22Rv1 (cell line): ENCODE measurements around the gene WDR1.

Experiments
- H3K27ac ChIP-seq: fragments of 450-650 bp; 2 replicates; pipeline ENCODE4 v1.5.1; 2017
- CTCF ChIP-seq: fragments of 450-650 bp; IDR thresholded peaks from 2 replicates; pipeline ENCODE4 v1.5.1; 2017; ENCODE audit warnings: mild to moderate bottlenecking
- ZFX ChIP-seq: fragments of 450-650 bp; IDR thresholded peaks from 2 replicates; pipeline ENCODE4 v1.6.1; 2017; ENCODE audit warnings: antibody characterized with exemption, borderline replicate concordance

Gene WDR1

DNA sequence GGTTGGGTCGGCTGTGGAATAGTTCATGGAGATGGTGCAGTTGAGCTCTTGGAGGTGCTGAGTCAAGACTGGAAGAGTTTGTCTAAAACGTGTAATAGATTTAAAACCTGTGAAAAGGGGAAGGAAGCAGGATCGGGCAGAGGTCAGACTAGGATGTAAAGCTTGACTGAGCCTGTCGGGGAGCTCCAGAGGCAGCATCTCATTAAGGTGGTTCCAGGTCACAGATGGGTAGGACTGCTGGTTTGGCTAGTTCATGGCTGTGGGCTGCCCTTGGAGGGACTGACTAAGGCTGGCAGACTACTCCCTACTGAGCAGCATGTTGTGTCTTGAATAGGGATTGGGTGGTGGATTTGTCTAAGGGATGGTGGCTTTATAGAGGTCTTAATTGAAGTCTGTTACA lies 28.4 kb upstream of the WDR1 start:
- no peak overlapping the region for H3K27ac ChIP-seq
- TF ChIP-seq ZFX (no peak), CTCF (no peak)

- H3K27ac ChIP-seq = no peak overlapping the region
- TF ChIP-seq ZFX = no peak
- no peak for TF ChIP-seq CTCF
Measured at GRCh38 chr4:10144479-10144878, 27.9 kb upstream of the WDR1 start.

- TF ChIP-seq ZFX = no peak
- TF ChIP-seq CTCF = no peak
- no peak overlapping the region for H3K27ac ChIP-seq
Measured at GRCh38 chr4:10143171-10143570, 26.6 kb upstream of the WDR1 start.

DNA sequence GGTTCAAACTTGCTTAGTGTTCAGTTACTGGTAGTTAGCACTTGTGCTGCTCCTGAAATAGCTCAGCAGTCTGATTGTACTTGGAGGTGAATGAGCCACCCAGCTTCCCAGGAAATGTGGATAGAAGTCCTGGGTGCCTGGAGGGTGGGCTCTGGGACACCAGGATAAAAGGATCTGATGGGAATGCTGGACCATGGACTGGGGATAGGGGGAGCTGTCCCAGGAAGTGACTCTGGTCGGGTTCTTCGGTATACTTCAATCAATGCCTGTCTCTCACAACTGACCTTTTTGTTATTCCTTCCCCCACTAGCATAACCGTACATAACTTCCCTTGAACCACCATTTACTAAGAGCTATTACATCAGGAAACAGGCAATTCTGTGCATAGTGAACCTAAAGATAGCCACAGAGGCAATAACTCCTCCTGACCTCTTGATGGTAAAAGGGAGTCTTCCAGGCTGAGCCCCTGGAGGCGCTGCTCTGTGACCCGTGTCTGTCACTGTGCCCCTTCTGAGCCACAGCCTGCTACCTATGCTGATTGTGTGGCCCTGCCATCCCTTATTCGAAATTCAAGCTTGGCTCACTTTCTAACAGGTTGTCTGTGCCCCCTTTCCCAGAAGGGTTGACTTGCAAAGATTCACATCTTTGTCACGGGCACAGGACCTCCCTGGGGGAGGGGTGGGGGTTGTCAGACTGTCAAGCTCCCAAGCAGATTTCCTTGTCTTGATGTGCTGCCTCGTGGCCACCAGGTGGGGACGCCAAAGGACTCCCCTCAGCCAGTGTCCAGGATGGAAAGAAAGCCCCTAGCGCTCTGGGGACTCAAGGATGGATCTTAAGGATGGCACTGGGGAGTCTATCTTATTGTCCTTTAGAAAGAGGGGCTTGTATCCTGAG lies 24.5 kb upstream of the WDR1 start:
- no peak for TF ChIP-seq CTCF
- no peak for TF ChIP-seq ZFX
- H3K27ac ChIP-seq = no peak overlapping the region

DNA sequence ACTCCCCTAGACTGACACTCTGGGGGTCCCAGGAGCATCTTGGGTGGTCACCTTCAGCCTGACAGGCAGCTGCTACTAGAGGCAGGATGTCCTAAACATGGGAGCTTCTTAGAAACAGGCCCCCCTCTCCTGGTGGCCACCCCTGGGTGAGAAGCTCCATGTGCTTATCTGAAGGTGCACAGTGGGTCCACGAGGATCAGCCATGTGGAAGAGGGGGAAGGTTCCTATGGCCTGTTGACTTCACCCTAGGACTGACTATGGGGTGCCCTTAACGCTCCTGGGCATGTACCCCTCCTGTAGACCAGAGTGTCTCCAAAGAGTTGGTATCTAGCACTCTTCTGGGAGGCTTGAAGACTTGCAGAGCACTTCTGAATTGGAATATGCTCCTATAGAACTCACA lies 22.9 kb upstream of the WDR1 start:
- TF ChIP-seq CTCF (no peak), ZFX (no peak)

DNA sequence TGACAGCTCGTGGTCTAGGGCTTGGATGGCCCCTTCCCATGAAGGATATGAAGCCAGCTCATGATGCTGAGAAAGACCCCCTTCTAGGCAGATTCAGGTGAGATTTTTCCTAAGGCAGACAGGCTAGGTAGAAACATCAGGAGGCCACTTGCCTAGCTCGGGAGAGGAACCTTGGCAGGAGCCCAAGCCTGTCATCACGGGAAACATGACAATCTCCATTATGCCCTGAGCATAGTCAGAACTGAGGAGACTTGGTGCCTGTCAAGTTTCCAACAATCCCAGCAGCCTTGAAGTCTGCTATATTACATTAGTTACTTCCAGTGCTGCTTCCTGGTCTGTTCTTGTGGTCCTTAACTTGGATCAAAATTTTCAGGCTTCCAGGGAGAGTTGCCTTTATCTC lies 18.7 kb upstream of the WDR1 start:
- TF ChIP-seq ZFX (no peak), CTCF (no peak)
- H3K27ac ChIP-seq = no peak overlapping the region

More for the DNA sequence above, 22.9 kb upstream of the WDR1 start:
- no peak overlapping the region for H3K27ac ChIP-seq

DNA sequence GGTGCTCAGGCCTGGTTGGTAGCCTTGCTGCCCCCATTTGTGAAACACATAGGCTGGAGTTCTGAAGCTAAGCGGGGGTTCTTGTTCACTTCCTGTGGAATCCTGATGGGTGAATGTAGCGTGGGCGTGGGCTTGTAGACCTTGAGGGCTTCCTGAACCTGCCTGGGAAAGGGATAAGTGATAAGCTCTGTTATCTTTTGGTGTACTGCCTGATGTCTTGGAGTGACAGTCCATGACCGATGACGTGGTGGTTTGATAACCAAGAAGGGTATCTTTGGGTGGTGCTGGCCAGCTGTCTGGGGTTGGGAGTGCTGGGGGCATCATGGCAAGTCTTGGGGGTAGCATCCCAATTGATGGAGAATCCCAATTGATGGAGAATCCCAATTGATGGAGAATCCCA lies 17.5 kb upstream of the WDR1 start:
- TF ChIP-seq ZFX (no peak), CTCF (no peak)

More for the DNA sequence above, 17.5 kb upstream of the WDR1 start:
- H3K27ac ChIP-seq = no peak overlapping the region
